HUES64 (cell line): Measurements from ENCODE around the gene NPR3.
"Not testable (repeated sequence)": the region's sequence is repeated elsewhere in the genome, so short reads cannot be mapped to it uniquely, and the experiment has no call there.

Source experiments
- H3K27ac ChIP-seq: 2 replicates; pipeline ENCODE4 v1.7.0; 2013; ENCODE audit warnings: low read depth, low read length, inconsistent platforms
- H3K27me3 ChIP-seq: 2 replicates; pipeline ENCODE4 v1.6.1; 2013; ENCODE audit warnings: mild to moderate bottlenecking, low read length; ENCODE audit not compliant: insufficient read depth
- H3K36me3 ChIP-seq: 2 replicates; pipeline ENCODE4 v1.6.1; 2013; ENCODE audit warnings: mild to moderate bottlenecking, low read length; ENCODE audit not compliant: insufficient read depth
- H3K4me1 ChIP-seq: 2 replicates; pipeline ENCODE4 v1.6.1; 2013; ENCODE audit warnings: mild to moderate bottlenecking, low read length, moderate library complexity; ENCODE audit not compliant: insufficient read depth
- H3K4me3 ChIP-seq: 2 replicates; pipeline ENCODE4 v1.5.1; 2013; ENCODE audit warnings: mild to moderate bottlenecking, low read length, moderate library complexity
- H3K9ac ChIP-seq: 2 replicates; pipeline ENCODE4 v1.6.1; 2013; ENCODE audit warnings: mild to moderate bottlenecking, low read depth, low read length
- H3K9me3 ChIP-seq: 2 replicates; pipeline ENCODE4 v1.6.1; 2013; ENCODE audit warnings: low read depth, low read length; ENCODE audit not compliant: insufficient read depth
- WGBS: fragments of 150-250, 120-280 bp; methylation state at CpG from one replicate; pipeline ENCODE4 v1.1.7; 2013; ENCODE audit warnings: missing lambda C conversion rate; 5-methylcytosine and 5-hydroxymethylcytosine counted together

The NPR3 gene

GRCh38 chr5:32783661-32784060 lies 72.5 kb downstream of the NPR3 start:
- Histone ChIP-seq H3K36me3 (no peaks in the 10 kb centered on the region), H3K9ac (no peak overlapping the region), H3K9me3 (no peaks in the 10 kb centered on the region), H3K27me3 (no peaks in the 10 kb centered on the region), H3K4me3 (no peak overlapping the region), H3K27ac (no peak overlapping the region), H3K4me1 (0 out of 2 replicates have a peak, but pooled peaks cover 12% of the 10 kb centered on the region)
- 94% methylated on average over 4 of the region's 4 CpGs for WGBS

- H3K27ac ChIP-seq, result no peak overlapping the region
- no peaks in the 10 kb centered on the region for H3K9me3 ChIP-seq
- 90% methylated on average over 3 of the region's 3 CpGs for WGBS
- H3K9ac ChIP-seq, result no peak overlapping the region
- no peak overlapping the region for H3K4me3 ChIP-seq
- no peaks in the 10 kb centered on the region for H3K27me3 ChIP-seq
- H3K4me1 ChIP-seq, result 0 out of 2 replicates have a peak, but pooled peaks cover 12% of the 10 kb centered on the region
- H3K36me3 ChIP-seq, result no peaks in the 10 kb centered on the region
Measured at GRCh38 chr5:32785611-32786254, 74.6 kb downstream of the NPR3 start.

DNA sequence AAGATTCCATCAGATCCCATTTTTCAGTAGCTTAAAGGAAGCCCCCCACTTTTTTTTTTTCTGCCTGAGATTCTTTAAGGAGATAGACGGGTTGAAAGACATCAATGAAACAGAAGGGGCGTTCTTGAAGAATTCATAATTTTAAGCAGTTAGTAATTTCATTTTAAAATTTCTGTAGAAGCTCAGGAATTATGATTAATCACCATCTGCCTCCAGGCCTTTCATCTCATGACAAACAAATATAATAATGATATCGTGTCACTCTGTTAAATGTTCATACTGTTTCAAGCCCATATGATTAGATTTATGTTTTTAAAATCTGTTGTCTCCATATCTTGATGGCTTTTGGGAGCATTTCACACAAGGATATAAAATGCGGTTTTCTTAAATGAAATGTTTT lies 75.2 kb downstream of the NPR3 start:
- Histone ChIP-seq H3K27ac (no peak overlapping the region), H3K27me3 (no peaks in the 10 kb centered on the region), H3K36me3 (no peaks in the 10 kb centered on the region), H3K4me3 (no peak overlapping the region), H3K9ac (no peak overlapping the region), H3K9me3 (no peaks in the 10 kb centered on the region), H3K4me1 (0 out of 2 replicates have a peak, but pooled peaks cover 12% of the 10 kb centered on the region)
- WGBS, result no CpG with 5 or more reads among the region's 4 CpGs

- 91% methylated on average over 2 of the region's 2 CpGs for WGBS
- no peaks in the 10 kb centered on the region for H3K27me3 ChIP-seq
- no peak overlapping the region for H3K27ac ChIP-seq
- no peak overlapping the region for H3K9ac ChIP-seq
- H3K36me3 ChIP-seq, result no peaks in the 10 kb centered on the region
- no peak overlapping the region for H3K4me3 ChIP-seq
- H3K4me1 ChIP-seq, result 0 out of 2 replicates have a peak, but pooled peaks cover 12% of the 10 kb centered on the region
- H3K9me3 ChIP-seq, result no peaks in the 10 kb centered on the region
Measured at GRCh38 chr5:32790411-32790951, 79.4 kb downstream of the NPR3 start.

DNA sequence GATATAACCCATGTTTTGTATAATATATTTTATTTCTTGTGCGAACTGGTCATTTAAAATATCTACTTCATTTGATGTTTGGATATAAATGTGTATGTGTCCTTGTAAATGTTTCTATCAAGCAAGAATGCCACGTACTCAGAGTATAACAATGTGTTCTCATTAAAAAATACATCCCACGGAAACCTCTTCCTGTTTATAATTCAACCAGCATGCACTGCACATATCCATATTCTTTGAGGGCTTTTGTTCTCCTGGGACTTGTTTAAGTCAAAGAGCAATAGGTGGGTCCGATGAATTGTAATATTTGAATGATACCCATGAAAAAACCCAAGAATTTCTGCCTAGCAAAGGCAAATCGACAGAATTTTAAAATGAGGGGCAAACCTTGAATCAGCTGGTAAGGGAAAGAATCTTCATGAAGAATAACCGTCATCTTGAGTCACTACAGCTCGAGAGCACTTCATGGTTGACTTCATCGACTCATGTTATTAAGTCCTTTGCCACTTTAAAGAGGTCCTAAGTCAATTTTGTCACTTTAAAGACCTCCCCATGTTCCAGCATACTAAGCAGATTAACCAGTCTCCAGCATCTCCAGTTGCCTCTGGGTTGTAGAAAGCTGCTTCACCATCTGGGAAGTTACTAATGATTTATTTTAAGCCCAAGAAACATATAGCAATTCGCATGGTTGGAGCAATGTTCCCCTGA lies 80.6 kb downstream of the NPR3 start:
- Histone ChIP-seq H3K4me1 (0 out of 2 replicates have a peak, but pooled peaks cover 12% of the 10 kb centered on the region), H3K9me3 (no peaks in the 10 kb centered on the region), H3K27ac (no peak overlapping the region), H3K9ac (no peak overlapping the region), H3K36me3 (no peaks in the 10 kb centered on the region), H3K4me3 (no peak overlapping the region), H3K27me3 (no peaks in the 10 kb centered on the region)
- 94% methylated on average over 9 of the region's 9 CpGs for WGBS

- H3K36me3 ChIP-seq, result no peaks in the 10 kb centered on the region
- H3K9ac ChIP-seq, result no peak overlapping the region
- no peak overlapping the region for H3K27ac ChIP-seq
- H3K4me3 ChIP-seq, result no peak overlapping the region
- no peaks in the 10 kb centered on the region for H3K4me1 ChIP-seq
- H3K27me3 ChIP-seq, result no peaks in the 10 kb centered on the region
- no peaks in the 10 kb centered on the region for H3K9me3 ChIP-seq
- 94% methylated on average over 1 of the region's 1 CpG for WGBS
Measured at GRCh38 chr5:32794086-32794485, 83.0 kb downstream of the NPR3 start.

DNA sequence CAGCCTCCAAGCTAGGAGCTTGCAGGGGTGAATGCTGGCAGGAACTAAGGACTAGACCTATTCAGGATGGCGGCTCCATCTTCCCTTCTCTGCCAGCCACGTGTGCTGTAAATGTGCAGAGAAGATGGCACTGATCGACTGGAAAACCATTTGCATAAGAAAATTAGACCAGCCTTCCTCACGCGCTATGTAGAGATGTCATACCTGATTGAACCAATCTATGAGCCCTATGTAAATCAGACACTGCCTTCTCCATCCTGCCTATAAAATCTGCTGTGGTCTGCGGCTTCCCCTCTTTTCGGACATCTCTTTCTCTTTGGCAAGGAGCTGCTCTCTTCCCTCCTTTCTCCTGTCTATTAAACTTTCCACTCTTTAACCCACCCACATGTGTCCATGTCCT lies 91.6 kb downstream of the NPR3 start:
- H3K27me3 ChIP-seq, result no peaks in the 10 kb centered on the region
- H3K4me3 ChIP-seq, result no peak overlapping the region
- no peak overlapping the region for H3K9ac ChIP-seq
- H3K27ac ChIP-seq, result no peak overlapping the region
- 96% methylated on average over 7 of the region's 7 CpGs for WGBS
- H3K4me1 ChIP-seq, result no peaks in the 10 kb centered on the region
- H3K36me3 ChIP-seq, result no peaks in the 10 kb centered on the region
- no peaks in the 10 kb centered on the region for H3K9me3 ChIP-seq

GRCh38 chr5:32803656-32804055 lies 92.5 kb downstream of the NPR3 start:
- no peaks in the 10 kb centered on the region for H3K36me3 ChIP-seq
- H3K27ac ChIP-seq, result no peak overlapping the region
- no peaks in the 10 kb centered on the region for H3K4me1 ChIP-seq
- H3K27me3 ChIP-seq, result no peaks in the 10 kb centered on the region
- 89% methylated on average over 3 of the region's 3 CpGs for WGBS
- H3K4me3 ChIP-seq, result no peak overlapping the region
- no peak overlapping the region for H3K9ac ChIP-seq
- no peaks in the 10 kb centered on the region for H3K9me3 ChIP-seq

DNA sequence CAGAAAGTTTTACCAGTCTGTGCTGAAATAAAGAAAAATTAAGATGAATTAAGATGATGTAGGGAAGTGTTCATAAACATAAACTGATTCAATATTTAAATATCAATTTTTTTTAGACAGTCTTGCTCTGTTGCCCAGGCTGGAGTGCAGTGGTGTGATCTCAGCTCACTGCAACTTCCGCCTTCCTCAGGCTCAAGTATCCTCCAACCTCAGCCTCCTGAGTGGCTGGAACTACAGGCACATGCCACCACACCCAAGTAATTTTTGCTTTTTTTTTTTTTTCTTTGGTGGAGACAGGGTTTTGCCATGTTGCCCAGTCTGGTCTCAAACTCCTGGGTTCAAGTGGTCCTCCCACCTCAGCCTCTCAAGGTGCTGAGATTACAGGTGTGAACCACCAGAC lies 94.3 kb downstream of the NPR3 start:
- WGBS, result 100% methylated on average over 1 of the region's 1 CpG
- not testable (repeated sequence) for H3K9me3 ChIP-seq, H3K4me1 ChIP-seq, H3K36me3 ChIP-seq, H3K27ac ChIP-seq, H3K4me3 ChIP-seq, H3K27me3 ChIP-seq, H3K9ac ChIP-seq

- WGBS, result 65% methylated on average over 5 of the region's 6 CpGs
- no peak overlapping the region for H3K4me3 ChIP-seq
- no peak overlapping the region for H3K9ac ChIP-seq
- H3K9me3 ChIP-seq, result no peaks in the 10 kb centered on the region
- H3K27ac ChIP-seq, result no peak overlapping the region
- no peaks in the 10 kb centered on the region for H3K36me3 ChIP-seq
- no peaks in the 10 kb centered on the region for H3K4me1 ChIP-seq
- H3K27me3 ChIP-seq, result no peaks in the 10 kb centered on the region
Measured at GRCh38 chr5:32805971-32806638, 95.0 kb downstream of the NPR3 start.

GRCh38 chr5:32808783-32809182 lies 97.7 kb downstream of the NPR3 start:
- H3K4me1 ChIP-seq, result no peaks in the 10 kb centered on the region
- no peaks in the 10 kb centered on the region for H3K27me3 ChIP-seq
- no peak overlapping the region for H3K27ac ChIP-seq
- no peak overlapping the region for H3K4me3 ChIP-seq
- H3K9me3 ChIP-seq, result no peaks in the 10 kb centered on the region
- H3K36me3 ChIP-seq, result no peaks in the 10 kb centered on the region
- no peak overlapping the region for H3K9ac ChIP-seq
- WGBS, result 88% methylated on average over 1 of the region's 1 CpG
